SK-N-SH (cell line): ENCODE measurements around the gene TEX264. TPM values are rescaled to one million over a fixed set of nuclear protein-coding genes. Genes with fewer than 3 reads are reported as not detected.

Experiments used
- CTCF ChIA-PET: fragments of 300-600, 350-600 bp; formaldehyde crosslinking; extraction: SDS; loops from one replicate; lab custom pipeline; 2021; lab: Yijun Ruan, JAX
- POLR2A ChIA-PET: fragments of 350-600 bp; sonication (Branson Sonifier 250); formaldehyde crosslinking; extraction: SDS; loops from one replicate; lab custom pipeline; 2020; ENCODE audit warnings: antibody characterized with exemption, inconsistent platforms; lab: Yijun Ruan, JAX
- DNase-seq: peaks from one replicate; pipeline ENCODE4 v3.0.0; 2012
- H2AFZ ChIP-seq: fragments of 200-600 bp; sonication (generic); 2 replicates; pipeline ENCODE4 v1.8.1; 2016; ENCODE audit warnings: antibody characterized with exemption, mild to moderate bottlenecking, low read depth
- H3F3A ChIP-seq: fragments of 200-600 bp; sonication (generic); replicated peaks from 2 replicates; pipeline ENCODE3; 2016; ENCODE audit warnings: antibody characterized with exemption, mild to moderate bottlenecking; ENCODE audit not compliant: insufficient read depth
- H3K27ac ChIP-seq, 2 experiments: fragments of 200-500 bp in 1 of 2; fragments of 200-600 bp in 1 of 2; sonication (Bioruptor generic) in 1 of 2; sonication (generic), shearing (Covaris generic) in 1 of 2; 2 replicates each; pipeline versions ENCODE4 v1.5.1 to v1.6.1; 2014 to 2016; ENCODE audit warnings: low read depth in 2 of 2, inconsistent platforms in 1 of 2, low read length in 1 of 2, mild to moderate bottlenecking in 1 of 2, mixed read lengths in 1 of 2
- H3K27me3 ChIP-seq: fragments of 200-600 bp; sonication (generic), shearing (Covaris generic); 2 replicates; pipeline ENCODE4 v1.6.1; 2016; ENCODE audit warnings: mixed run types; ENCODE audit not compliant: insufficient read depth
- H3K36me3 ChIP-seq, 2 experiments: fragments of 200-500 bp in 1 of 2; fragments of 200-600 bp in 1 of 2; sonication (Bioruptor generic) in 1 of 2; sonication (generic) in 1 of 2; replicated peaks in 1 of 2; 2 replicates each; pipeline versions ENCODE3 to v1.5.1; 2014 to 2016; ENCODE audit warnings: low read length in 1 of 2, mild to moderate bottlenecking in 1 of 2; ENCODE audit not compliant: insufficient read depth in 2 of 2, control insufficient read depth in 1 of 2
- H3K4me1 ChIP-seq, 2 experiments: fragments of 200-500 bp in 1 of 2; fragments of 200-600 bp in 1 of 2; sonication (Bioruptor generic) in 1 of 2; sonication (generic), shearing (Covaris generic) in 1 of 2; 2 replicates each; pipeline versions ENCODE4 v1.5.1 to v1.6.1; 2014 to 2016; ENCODE audit warnings: low read depth in 1 of 2, low read length in 1 of 2, mixed run types in 1 of 2; ENCODE audit not compliant: insufficient read depth in 2 of 2, control insufficient read depth in 1 of 2
- H3K4me2 ChIP-seq: fragments of 200-600 bp; sonication (generic), shearing (Covaris generic); 2 replicates; pipeline ENCODE4 v1.6.1; 2017; ENCODE audit warnings: mixed run types
- H3K4me3 ChIP-seq, 2 experiments: fragments of 200-500 bp in 1 of 2; fragments of 200-600 bp in 1 of 2; sonication (Bioruptor generic) in 1 of 2; sonication (generic), shearing (Covaris generic) in 1 of 2; 2 replicates each; pipeline versions ENCODE4 v1.5.1 to v1.8.1; 2014 to 2016; ENCODE audit warnings: low read depth in 2 of 2, inconsistent platforms in 1 of 2, low read length in 1 of 2, mild to moderate bottlenecking in 1 of 2, mixed read lengths in 1 of 2, moderate library complexity in 1 of 2
- H3K79me2 ChIP-seq: fragments of 200-600 bp; sonication (generic); 2 replicates; pipeline ENCODE4 v1.8.1; 2017; ENCODE audit warnings: mild to moderate bottlenecking; ENCODE audit not compliant: insufficient read depth
- H3K9ac ChIP-seq: fragments of 200-600 bp; sonication (generic); 2 replicates; pipeline ENCODE4 v1.6.1; 2017; ENCODE audit warnings: mixed run types
- H3K9me2 ChIP-seq: fragments of 200-600 bp; sonication (generic); 2 replicates; pipeline ENCODE4 v1.6.1; 2017; ENCODE audit warnings: mixed run types
- H3K9me3 ChIP-seq: fragments of 200-600 bp; sonication (generic); 2 replicates; pipeline ENCODE4 v1.6.1; 2017; ENCODE audit warnings: mixed run types, mild to moderate bottlenecking, moderate library complexity
- H4K20me1 ChIP-seq: fragments of 200-600 bp; sonication (generic); 2 replicates; pipeline ENCODE4 v1.6.1; 2017; ENCODE audit warnings: mild to moderate bottlenecking, mixed run types; ENCODE audit not compliant: insufficient read depth
- CHD2 ChIP-seq: fragments of 150-350 bp; IDR thresholded peaks from 2 replicates; pipeline ENCODE4 v1.6.1; 2018; ENCODE audit warnings: low read length; ENCODE audit not compliant: partially characterized antibody
- ELF1 ChIP-seq: IDR thresholded peaks from 2 replicates; pipeline ENCODE4 v1.4.0; 2012
- EP300 ChIP-seq, 2 experiments: IDR thresholded peaks; 2 replicates each; pipeline versions ENCODE4 v1.4.0 to v1.6.1; 2012; ENCODE audit warnings: borderline replicate concordance in 1 of 2, low read depth in 1 of 2, low read length in 1 of 2
- EZH2phosphoT487 ChIP-seq: fragments of 200-600 bp; sonication (generic); IDR thresholded peaks from 2 replicates; pipeline ENCODE4 v1.6.1; 2017; ENCODE audit warnings: low read depth, mixed run types, mild to moderate bottlenecking, antibody characterized with exemption, moderate library complexity, borderline replicate concordance
- FOSL2 ChIP-seq: IDR thresholded peaks from 2 replicates; pipeline ENCODE4 v1.4.0; 2012; ENCODE audit warnings: low read depth, mild to moderate bottlenecking, moderate library complexity, borderline replicate concordance
- FOXJ3 ChIP-seq: sonication (generic); formaldehyde crosslinking; IDR thresholded peaks from 2 replicates; pipeline ENCODE4 v1.5.1; 2020; ENCODE audit warnings: mild to moderate bottlenecking, missing genetic modification reagents
- GABPA ChIP-seq: IDR thresholded peaks from 2 replicates; pipeline ENCODE4 v1.4.0; 2012; ENCODE audit warnings: low read depth, mild to moderate bottlenecking
- GATA2 ChIP-seq: sonication (generic); formaldehyde crosslinking; IDR thresholded peaks from 2 replicates; pipeline ENCODE4 v1.5.0; 2020; ENCODE audit warnings: mild to moderate bottlenecking, missing genetic modification reagents
- MEF2A ChIP-seq: IDR thresholded peaks from 2 replicates; pipeline ENCODE4 v1.4.0; 2012; ENCODE audit warnings: low read depth, borderline replicate concordance
- RFX5 ChIP-seq: IDR thresholded peaks from 2 replicates; pipeline ENCODE4 v1.6.1; 2012; ENCODE audit warnings: mild to moderate bottlenecking, improper control_type of control experiment, low read length
- SMC3 ChIP-seq: IDR thresholded peaks from 2 replicates; pipeline ENCODE4 v1.6.1; 2012; ENCODE audit warnings: low read depth, low read length, improper control_type of control experiment
- TAF1 ChIP-seq: IDR thresholded peaks from 2 replicates; pipeline ENCODE4 v1.6.1; 2012; ENCODE audit warnings: low read depth, mild to moderate bottlenecking, low read length, moderate library complexity, borderline replicate concordance
- TCF12 ChIP-seq: IDR thresholded peaks from 2 replicates; pipeline ENCODE4 v1.4.0; 2012
- USF1 ChIP-seq: IDR thresholded peaks from 2 replicates; pipeline ENCODE4 v1.4.0; 2012; ENCODE audit warnings: low read depth, borderline replicate concordance
- ZBTB33 ChIP-seq: IDR thresholded peaks from 2 replicates; pipeline ENCODE4 v1.4.0; 2012; ENCODE audit warnings: low read depth, borderline replicate concordance
- WGBS: methylation state at CpG from one replicate; pipeline ENCODE4 v1.1.6; 2017; ENCODE audit warnings: low lambda C conversion rate; 5-methylcytosine and 5-hydroxymethylcytosine counted together
- polyA plus RNA-seq, 3 experiments: library from polyadenylated mRNA; depleted of rRNA; stranded (reverse); fragments of >200 nt; gene quantifications; 2 replicates each; pipeline ENCODE4 v1.2.3, GENCODE V29; 2012
- TF ChIP-seq, protein P1 (sequence below): IDR thresholded peaks from 2 replicates; pipeline ENCODE4 v1.6.1; 2012; ENCODE audit warnings: mild to moderate bottlenecking, low read depth, low read length, moderate library complexity
- TF ChIP-seq, protein P2 (sequence below): IDR thresholded peaks from 2 replicates; pipeline ENCODE4; 2012

TEX264 gene
- polyA plus RNA-seq, 1 of the 3 experiments (the other 2 are of a cell fraction) = 82.1 TPM

DNA sequence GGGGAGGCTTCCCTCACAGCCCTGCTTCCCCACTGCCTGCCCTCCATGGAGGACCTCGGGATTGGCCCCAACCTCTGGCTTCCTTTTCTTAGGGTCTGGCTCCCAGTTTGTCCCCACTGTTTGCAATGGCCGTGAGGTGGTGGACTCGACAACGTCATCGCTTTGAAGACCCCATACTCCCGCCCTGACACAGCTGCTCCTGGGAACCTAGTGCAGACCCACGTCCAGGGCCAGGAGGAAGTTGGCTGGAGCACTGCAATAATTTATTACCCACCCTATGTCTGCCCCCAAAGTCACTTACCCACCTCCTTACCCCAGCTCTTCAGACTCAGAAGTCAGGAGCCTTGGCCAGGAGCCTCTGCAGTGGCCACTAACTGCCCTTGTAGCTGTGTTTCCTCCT lies 46.9 kb downstream of the TEX264 start:
- no peaks in the 10 kb centered on the region for H3K9me3 ChIP-seq
- 36% methylated on average over 7 of the region's 7 CpGs for WGBS
- H3K4me3 ChIP-seq = no peak overlapping the region
- peak; percentile 12 for DNase-seq
- H3K27me3 ChIP-seq = no peaks in the 10 kb centered on the region
- no peak overlapping the region for H3K4me2 ChIP-seq
- H3K36me3 ChIP-seq = no peaks in the 10 kb centered on the region
- H3K27ac ChIP-seq = no peak overlapping the region
- H3K9me2 ChIP-seq = no peaks in the 10 kb centered on the region
- H4K20me1 ChIP-seq = no peaks in the 10 kb centered on the region
- H3K79me2 ChIP-seq = no peaks in the 10 kb centered on the region
- ChIA-PET CTCF (interaction anchor here (1.2 to 6.0 kb wide), 7 partner anchors 11 to 180 kb away, joined by 3 to 138 read pairs (median 7); partner anchors contain the start of genes GRM2 and RAD54L2), POLR2A (no interaction called here)
- no peak overlapping the region for H3K9ac ChIP-seq
- H3K4me1 ChIP-seq = peaks cover 0 to 2% of the 10 kb centered on the region in 2 experiments; a peak in 1 of 4 replicates
- no peaks in the 10 kb centered on the region for H3F3A ChIP-seq
- no peak overlapping the region for H2AFZ ChIP-seq
- TF ChIP-seq SMC3 (no peak), TCF12 (no peak), FOSL2 (no peak), ZBTB33 (no peak), RFX5 (no peak), CHD2 (no peak), MEF2A (no peak), ELF1 (no peak), USF1 (no peak), EP300 (IDR thresholded peaks at IDR 0.05; ENCODE audit: borderline replicate concordance in 1 of 2, low read depth in 1 of 2, low read length in 1 of 2) (no peak), TAF1 (no peak), FOXJ3 (CRISPR knock-in tag) (no peak), GABPA (no peak), EZH2phosphoT487 (no peak), GATA2 (CRISPR knock-in tag) (no peak)
- TF ChIP-seq, protein P1, sequence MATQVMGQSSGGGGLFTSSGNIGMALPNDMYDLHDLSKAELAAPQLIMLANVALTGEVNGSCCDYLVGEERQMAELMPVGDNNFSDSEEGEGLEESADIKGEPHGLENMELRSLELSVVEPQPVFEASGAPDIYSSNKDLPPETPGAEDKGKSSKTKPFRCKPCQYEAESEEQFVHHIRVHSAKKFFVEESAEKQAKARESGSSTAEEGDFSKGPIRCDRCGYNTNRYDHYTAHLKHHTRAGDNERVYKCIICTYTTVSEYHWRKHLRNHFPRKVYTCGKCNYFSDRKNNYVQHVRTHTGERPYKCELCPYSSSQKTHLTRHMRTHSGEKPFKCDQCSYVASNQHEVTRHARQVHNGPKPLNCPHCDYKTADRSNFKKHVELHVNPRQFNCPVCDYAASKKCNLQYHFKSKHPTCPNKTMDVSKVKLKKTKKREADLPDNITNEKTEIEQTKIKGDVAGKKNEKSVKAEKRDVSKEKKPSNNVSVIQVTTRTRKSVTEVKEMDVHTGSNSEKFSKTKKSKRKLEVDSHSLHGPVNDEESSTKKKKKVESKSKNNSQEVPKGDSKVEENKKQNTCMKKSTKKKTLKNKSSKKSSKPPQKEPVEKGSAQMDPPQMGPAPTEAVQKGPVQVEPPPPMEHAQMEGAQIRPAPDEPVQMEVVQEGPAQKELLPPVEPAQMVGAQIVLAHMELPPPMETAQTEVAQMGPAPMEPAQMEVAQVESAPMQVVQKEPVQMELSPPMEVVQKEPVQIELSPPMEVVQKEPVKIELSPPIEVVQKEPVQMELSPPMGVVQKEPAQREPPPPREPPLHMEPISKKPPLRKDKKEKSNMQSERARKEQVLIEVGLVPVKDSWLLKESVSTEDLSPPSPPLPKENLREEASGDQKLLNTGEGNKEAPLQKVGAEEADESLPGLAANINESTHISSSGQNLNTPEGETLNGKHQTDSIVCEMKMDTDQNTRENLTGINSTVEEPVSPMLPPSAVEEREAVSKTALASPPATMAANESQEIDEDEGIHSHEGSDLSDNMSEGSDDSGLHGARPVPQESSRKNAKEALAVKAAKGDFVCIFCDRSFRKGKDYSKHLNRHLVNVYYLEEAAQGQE = no peak
- TF ChIP-seq, protein P2, sequence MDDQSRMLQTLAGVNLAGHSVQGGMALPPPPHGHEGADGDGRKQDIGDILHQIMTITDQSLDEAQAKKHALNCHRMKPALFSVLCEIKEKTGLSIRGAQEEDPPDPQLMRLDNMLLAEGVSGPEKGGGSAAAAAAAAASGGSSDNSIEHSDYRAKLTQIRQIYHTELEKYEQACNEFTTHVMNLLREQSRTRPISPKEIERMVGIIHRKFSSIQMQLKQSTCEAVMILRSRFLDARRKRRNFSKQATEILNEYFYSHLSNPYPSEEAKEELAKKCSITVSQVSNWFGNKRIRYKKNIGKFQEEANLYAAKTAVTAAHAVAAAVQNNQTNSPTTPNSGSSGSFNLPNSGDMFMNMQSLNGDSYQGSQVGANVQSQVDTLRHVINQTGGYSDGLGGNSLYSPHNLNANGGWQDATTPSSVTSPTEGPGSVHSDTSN = no peak
